Activated T-cell treated with anti-CD3 and anti-CD28 coated beads, Interleukin-2, amount 50 U/mL, for 72 hours (primary cell): ENCODE data around the gene MAPKAP1. TPM values are rescaled to one million over a fixed set of nuclear protein-coding genes. Genes with fewer than 3 reads are reported as not detected.

Source experiments
- ATAC-seq, 2 donors: fragments of 150-1000 bp; cut with Tn5 transposase; replicated peaks in 1 of 2; 2 replicates each; pipeline ENCODE4 v1.10.0; 2021; ENCODE audit warnings: moderate library complexity in 2 of 2, mild to moderate bottlenecking in 1 of 2
- DNase-seq, 2 donors: peaks; one replicate each; pipeline ENCODE4 v3.0.0; 2021 to 2022; ENCODE audit warnings: mixed read lengths in 1 of 2
- H3K27ac Mint-ChIP-seq: one replicate; pipeline ENCODE4 v1.8.0; 2022; ENCODE audit warnings: mild to moderate bottlenecking, moderate library complexity, mixed read lengths
- H3K27me3 Mint-ChIP-seq: one replicate; pipeline ENCODE4 v1.8.0; 2022; ENCODE audit warnings: low read depth, mixed read lengths
- H3K36me3 Mint-ChIP-seq, 2 donors: one replicate each; pipeline ENCODE4 v1.8.0; 2022; ENCODE audit warnings: mixed read lengths in 2 of 2, mild to moderate bottlenecking in 1 of 2; ENCODE audit not compliant: insufficient read depth in 2 of 2
- H3K4me1 Mint-ChIP-seq: one replicate; pipeline ENCODE4 v1.8.0; 2022; ENCODE audit warnings: low read depth, mixed read lengths
- H3K4me3 Mint-ChIP-seq, 2 donors: one replicate each; pipeline ENCODE4 v1.8.0; 2022; ENCODE audit warnings: mild to moderate bottlenecking in 2 of 2, mixed read lengths in 2 of 2, moderate library complexity in 2 of 2
- H3K9me3 Mint-ChIP-seq, 2 donors: one replicate each; pipeline ENCODE4 v1.8.0; 2022; ENCODE audit warnings: mixed read lengths in 2 of 2
- total RNA-seq, 2 donors: library from RNA; stranded (reverse); gene quantifications; one replicate each; pipeline ENCODE4 v1.2.3, GENCODE V29; 2022

The MAPKAP1 gene
- total RNA-seq, 2 donors from 2014 or later, result 42.1 to 42.8 TPM

DNA sequence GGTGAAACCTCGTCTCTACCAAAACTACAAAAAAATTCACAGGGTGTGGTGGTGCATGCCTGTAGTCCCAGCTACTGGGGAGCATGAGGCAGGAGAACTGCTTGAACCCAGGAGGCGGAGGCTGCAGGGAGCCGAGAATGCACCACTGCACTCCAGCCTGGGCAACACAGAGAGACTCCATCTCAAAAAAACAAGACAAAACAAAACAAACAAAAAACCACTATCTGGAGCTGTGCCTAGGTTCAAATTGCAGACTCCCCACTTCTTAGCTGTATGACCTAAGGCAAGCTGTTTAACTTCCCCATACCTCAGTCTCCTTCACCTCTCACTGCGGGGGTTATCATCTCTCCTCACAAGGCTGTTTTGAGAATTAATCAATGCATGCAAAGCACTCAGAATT, 68.0 kb downstream of the MAPKAP1 start:
- ATAC-seq (no peak), DNase-seq (no peak)
- H3K9me3 Mint-ChIP-seq, result no peaks in the 10 kb centered on the region
- H3K27ac Mint-ChIP-seq, result no peak overlapping the region
- peaks cover 0 to 4% of the 10 kb centered on the region in 2 donors for H3K36me3 Mint-ChIP-seq
- H3K4me3 Mint-ChIP-seq, result no peak overlapping the region
- H3K27me3 Mint-ChIP-seq, result no peaks in the 10 kb centered on the region
- peaks cover 46% of the 10 kb centered on the region for H3K4me1 Mint-ChIP-seq

DNA sequence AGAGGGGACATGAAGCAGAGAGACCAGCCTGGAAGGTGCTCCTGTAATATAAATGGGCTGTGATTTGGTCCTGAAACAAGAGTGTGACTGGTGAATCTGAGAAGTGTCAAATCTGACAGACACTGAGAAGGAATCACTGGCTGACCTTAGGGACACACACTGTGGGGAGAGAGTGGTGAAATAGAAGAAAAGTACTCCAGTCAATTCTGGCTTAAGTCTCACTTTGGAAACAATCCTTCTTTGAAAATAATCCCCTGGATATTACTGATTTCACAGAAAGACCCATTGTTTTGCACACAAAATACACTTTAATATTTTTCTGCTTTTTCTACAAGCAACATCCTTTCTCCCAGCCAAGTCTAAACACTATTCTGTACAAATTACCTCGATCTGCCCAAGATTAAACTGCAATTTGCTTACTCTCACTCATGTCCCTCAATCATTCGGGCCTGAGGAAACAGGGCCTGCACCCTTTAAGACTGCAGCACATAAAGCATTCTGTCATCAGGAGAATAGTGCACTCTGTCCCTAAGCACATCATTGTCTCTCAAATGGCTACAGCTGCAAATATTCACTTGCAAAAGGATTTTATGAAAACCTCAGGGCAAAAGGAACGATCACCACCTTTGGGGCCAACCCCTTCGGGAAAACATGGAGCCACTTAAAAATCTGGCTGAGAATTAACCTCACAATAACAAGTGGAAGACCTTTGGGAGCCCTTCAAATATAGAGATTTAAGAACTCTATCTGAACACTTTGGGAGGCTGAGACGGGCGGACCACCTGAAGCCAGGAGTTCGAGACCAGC, 68.6 kb downstream of the MAPKAP1 start:
- peaks cover 50% of the 10 kb centered on the region for H3K4me1 Mint-ChIP-seq
- H3K9me3 Mint-ChIP-seq, result no peaks in the 10 kb centered on the region
- no peak for DNase-seq
- peaks cover 0 to 2% of the 10 kb centered on the region in 2 donors for H3K36me3 Mint-ChIP-seq
- no peak overlapping the region for H3K4me3 Mint-ChIP-seq
- ATAC-seq, result no peak
- no peaks in the 10 kb centered on the region for H3K27me3 Mint-ChIP-seq
- H3K27ac Mint-ChIP-seq, result no peak overlapping the region

DNA sequence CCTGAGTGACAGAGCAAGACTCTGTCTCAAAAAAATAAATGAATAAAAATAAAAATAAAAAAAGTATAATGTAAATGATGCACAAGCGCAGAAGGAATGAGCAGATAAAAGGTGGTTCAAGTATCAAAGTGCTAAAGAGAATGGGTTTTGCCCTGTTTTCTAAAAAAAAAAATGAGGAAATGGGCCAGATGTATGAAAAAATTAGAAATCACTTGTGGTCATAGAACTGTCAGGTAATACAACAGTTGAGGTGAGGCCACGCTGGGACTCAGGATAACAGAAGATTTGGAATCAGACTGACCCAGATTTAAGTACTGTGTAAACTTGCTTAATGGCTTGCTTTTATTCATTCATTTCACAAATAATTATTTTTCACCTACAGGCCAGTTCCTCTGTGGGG, 69.8 kb downstream of the MAPKAP1 start:
- no peaks in the 10 kb centered on the region for H3K27me3 Mint-ChIP-seq
- H3K27ac Mint-ChIP-seq, result no peak overlapping the region
- DNase-seq, result no peak
- H3K9me3 Mint-ChIP-seq, result no peaks in the 10 kb centered on the region
- H3K4me1 Mint-ChIP-seq, result peaks cover 57% of the 10 kb centered on the region
- H3K4me3 Mint-ChIP-seq, result no peak overlapping the region
- H3K36me3 Mint-ChIP-seq, result peaks cover 0 to 2% of the 10 kb centered on the region in 2 donors
- ATAC-seq, result no peak

GRCh38 chr9:125635888-125636287, 71.1 kb downstream of the MAPKAP1 start:
- H3K4me1 Mint-ChIP-seq, result peaks cover 64% of the 10 kb centered on the region
- H3K4me3 Mint-ChIP-seq, result no peak overlapping the region
- H3K9me3 Mint-ChIP-seq, result no peaks in the 10 kb centered on the region
- peaks cover 0 to 7% of the 10 kb centered on the region in 2 donors for H3K36me3 Mint-ChIP-seq
- DNase-seq, result no peak
- ATAC-seq, result no peak
- H3K27ac Mint-ChIP-seq, result peak overlapping the region; percentile 16
- H3K27me3 Mint-ChIP-seq, result no peaks in the 10 kb centered on the region

GRCh38 chr9:125634040-125634717, 72.8 kb downstream of the MAPKAP1 start:
- Mint-ChIP-seq H3K4me1 (peaks cover 66% of the 10 kb centered on the region), H3K36me3 (peaks cover 0 to 6% of the 10 kb centered on the region in 2 donors), H3K27me3 (no peaks in the 10 kb centered on the region), H3K27ac (no peak overlapping the region), H3K9me3 (no peaks in the 10 kb centered on the region), H3K4me3 (peak overlapping the region; percentile 4 to 17)
- DNase-seq, result no peak
- ATAC-seq, result no peak

- H3K27ac Mint-ChIP-seq, result no peak overlapping the region
- H3K4me3 Mint-ChIP-seq, result peak overlapping the region; percentile 49 to 60
- H3K27me3 Mint-ChIP-seq, result no peaks in the 10 kb centered on the region
- H3K9me3 Mint-ChIP-seq, result no peaks in the 10 kb centered on the region
- DNase-seq (no peak), ATAC-seq (no peak)
- H3K36me3 Mint-ChIP-seq, result peaks cover 0 to 5% of the 10 kb centered on the region in 2 donors
- H3K4me1 Mint-ChIP-seq, result peaks cover 67% of the 10 kb centered on the region
Observed at GRCh38 chr9:125633116-125633745, 73.8 kb downstream of the MAPKAP1 start.

GRCh38 chr9:125632321-125633115, 74.5 kb downstream of the MAPKAP1 start:
- peak overlapping the region; percentile 48 for H3K27ac Mint-ChIP-seq
- no peaks in the 10 kb centered on the region for H3K27me3 Mint-ChIP-seq
- H3K4me1 Mint-ChIP-seq, result peaks cover 68% of the 10 kb centered on the region
- no peaks in the 10 kb centered on the region for H3K9me3 Mint-ChIP-seq
- H3K4me3 Mint-ChIP-seq, result peak overlapping the region; percentile 49 to 60
- ATAC-seq (peak; percentile 82 to 83), DNase-seq (peak; percentile 53 to 67)
- H3K36me3 Mint-ChIP-seq, result peaks cover 1 to 5% of the 10 kb centered on the region in 2 donors

DNA sequence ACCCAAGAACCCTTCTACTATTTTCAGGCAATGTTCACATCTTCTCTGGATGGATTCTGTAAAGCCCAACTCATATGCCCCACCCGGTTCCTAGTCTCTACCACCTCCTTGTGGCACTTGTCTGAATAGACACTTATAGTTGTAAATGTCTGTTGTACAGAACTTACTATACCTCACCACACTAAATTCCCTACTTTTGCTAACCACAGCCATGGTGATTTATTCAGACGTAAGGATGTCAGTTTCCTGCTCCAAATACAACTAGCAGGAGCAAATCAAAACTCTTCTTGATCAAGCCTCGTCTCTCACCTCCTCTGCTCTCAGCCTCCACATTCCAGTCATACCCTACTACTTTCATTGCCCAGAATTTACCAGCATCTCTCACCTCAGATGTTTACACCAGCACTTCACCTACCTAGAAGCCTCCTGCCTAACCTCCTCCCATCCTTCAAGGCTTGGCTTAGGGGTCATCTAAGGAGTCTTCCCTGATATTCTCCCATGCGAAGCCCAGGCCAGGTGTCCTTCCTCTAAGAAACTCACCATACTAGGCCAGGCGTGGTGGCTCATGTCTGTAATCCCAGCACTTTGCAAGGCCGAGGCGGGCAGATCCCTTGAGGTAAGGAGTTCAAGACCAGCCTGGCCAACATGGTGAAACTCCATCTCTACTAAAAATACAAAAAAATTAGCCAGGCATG, 75.5 kb downstream of the MAPKAP1 start:
- DNase-seq (peak; percentile 39 to 44), ATAC-seq (peak; percentile 53 to 58)
- no peaks in the 10 kb centered on the region for H3K9me3 Mint-ChIP-seq
- peaks cover 1 to 5% of the 10 kb centered on the region in 2 donors for H3K36me3 Mint-ChIP-seq
- peaks cover 72% of the 10 kb centered on the region for H3K4me1 Mint-ChIP-seq
- H3K4me3 Mint-ChIP-seq, result peak overlapping the region; percentile 49 to 53
- H3K27ac Mint-ChIP-seq, result peak overlapping the region; percentile 64
- no peaks in the 10 kb centered on the region for H3K27me3 Mint-ChIP-seq

GRCh38 chr9:125630436-125630835, 76.6 kb downstream of the MAPKAP1 start:
- ATAC-seq (no peak), DNase-seq (no peak)
- no peak overlapping the region for H3K4me3 Mint-ChIP-seq
- no peaks in the 10 kb centered on the region for H3K27me3 Mint-ChIP-seq
- no peak overlapping the region for H3K27ac Mint-ChIP-seq
- H3K4me1 Mint-ChIP-seq, result peaks cover 61% of the 10 kb centered on the region
- H3K9me3 Mint-ChIP-seq, result no peaks in the 10 kb centered on the region
- H3K36me3 Mint-ChIP-seq, result peaks cover 1 to 5% of the 10 kb centered on the region in 2 donors

- Mint-ChIP-seq H3K4me1 (peaks cover 51% of the 10 kb centered on the region), H3K9me3 (no peaks in the 10 kb centered on the region), H3K27me3 (no peaks in the 10 kb centered on the region), H3K27ac (no peak overlapping the region), H3K36me3 (peaks cover 1 to 5% of the 10 kb centered on the region in 2 donors), H3K4me3 (no peak overlapping the region)
- no peak for ATAC-seq
- no peak for DNase-seq
Observed at GRCh38 chr9:125629446-125629845, 77.6 kb downstream of the MAPKAP1 start.

DNA sequence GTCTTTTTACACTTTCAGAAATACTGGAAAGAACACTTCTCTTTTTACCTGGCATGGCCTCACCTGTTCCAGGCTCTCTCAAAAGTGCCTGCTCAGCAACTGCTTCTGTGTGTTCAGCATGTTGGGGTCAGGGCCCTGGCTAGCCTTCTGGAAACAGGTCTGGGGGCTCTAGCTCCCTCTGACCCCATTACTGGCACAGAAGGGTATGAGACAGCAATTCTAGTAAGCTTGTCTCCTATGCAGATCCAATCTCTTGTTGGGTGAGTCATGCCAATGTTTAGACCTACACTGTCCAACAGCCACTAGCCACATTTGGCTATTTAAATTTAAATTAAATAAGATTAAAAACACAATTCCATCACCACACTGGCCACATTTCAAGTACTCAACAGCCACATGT, 80.8 kb downstream of the MAPKAP1 start:
- peaks cover 27% of the 10 kb centered on the region for H3K4me1 Mint-ChIP-seq
- no peak overlapping the region for H3K27ac Mint-ChIP-seq
- H3K36me3 Mint-ChIP-seq, result peaks cover 1 to 2% of the 10 kb centered on the region in 2 donors
- no peak overlapping the region for H3K4me3 Mint-ChIP-seq
- ATAC-seq (peak in 1 of 2 donors; percentile 30), DNase-seq (no peak)
- H3K9me3 Mint-ChIP-seq, result no peaks in the 10 kb centered on the region
- no peaks in the 10 kb centered on the region for H3K27me3 Mint-ChIP-seq

DNA sequence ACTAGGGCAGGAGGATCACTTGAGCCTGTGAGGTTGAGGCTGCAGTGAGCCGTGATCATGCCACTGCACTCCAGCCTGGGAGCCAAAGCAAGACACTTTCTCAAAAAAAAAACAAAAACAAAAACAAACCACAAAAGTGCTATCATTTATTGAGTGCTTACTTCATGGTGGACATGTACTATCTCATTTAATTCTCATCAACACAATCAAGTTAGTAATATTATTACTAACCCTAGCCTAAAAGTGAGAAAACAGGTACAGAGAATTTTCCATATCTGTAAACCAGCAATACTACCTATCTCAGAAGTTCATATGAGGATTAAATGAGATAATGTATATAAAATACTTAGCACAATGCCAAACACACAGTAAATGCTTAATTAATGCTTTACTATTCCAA, 85.8 kb downstream of the MAPKAP1 start:
- Mint-ChIP-seq H3K27ac (no peak overlapping the region), H3K4me3 (no peak overlapping the region), H3K36me3 (no peaks in the 10 kb centered on the region), H3K27me3 (no peaks in the 10 kb centered on the region), H3K9me3 (no peaks in the 10 kb centered on the region), H3K4me1 (peaks cover 12% of the 10 kb centered on the region)
- DNase-seq (no peak), ATAC-seq (no peak)
